GM23338 (cell line): Measurements from ENCODE around the gene NAPA.

Experiments
- CREB1 ChIP-seq: fragments of 250-450 bp; sonication (Bioruptor Pico); IDR thresholded peaks from 2 replicates; pipeline ENCODE4 v1.5.0; 2020; ENCODE audit warnings: low read depth, mild to moderate bottlenecking, moderate library complexity
- CTCF ChIP-seq, 2 experiments: fragments of 200-600 bp in 1 of 2; sonication (generic) in 1 of 2; conservative IDR thresholded peaks; 2 replicates each; pipeline versions ENCODE4 v1.5.1 to v1.6.1; 2016 to 2017; ENCODE audit warnings: antibody characterized with exemption in 2 of 2, low read depth in 2 of 2, mild to moderate bottlenecking in 2 of 2, moderate library complexity in 1 of 2
- ETS1 ChIP-seq: IDR thresholded peaks from 2 replicates; pipeline ENCODE4 v1.6.1; 2016; ENCODE audit warnings: antibody characterized with exemption
- EZH2 ChIP-seq: fragments of 200-600 bp; sonication (generic); IDR thresholded peaks from one replicate; pipeline ENCODE4 v1.8.0; 2017; ENCODE audit warnings: antibody characterized with exemption, mild to moderate bottlenecking, low read depth; ENCODE audit not compliant: unreplicated experiment
- EZH2phosphoT487 ChIP-seq: fragments of 200-600 bp; sonication (generic); IDR thresholded peaks from one replicate; pipeline ENCODE4 v1.8.1; 2018; ENCODE audit warnings: antibody characterized with exemption; ENCODE audit not compliant: unreplicated experiment
- JUNB ChIP-seq: IDR thresholded peaks from one replicate; pipeline ENCODE4 v1.6.1; 2016; ENCODE audit warnings: antibody characterized with exemption; ENCODE audit not compliant: unreplicated experiment
- POLR2AphosphoS5 ChIP-seq: IDR thresholded peaks from 2 replicates; pipeline ENCODE4 v1.6.1; 2016; ENCODE audit warnings: antibody characterized with exemption, low read depth
- STAT1 ChIP-seq: IDR thresholded peaks from one replicate; pipeline ENCODE4 v1.6.1; 2016; ENCODE audit warnings: antibody characterized with exemption; ENCODE audit not compliant: unreplicated experiment
- ZNF114 ChIP-seq: fragments of 250-450 bp; sonication (Bioruptor Pico); IDR thresholded peaks from 2 replicates; pipeline ENCODE4 v1.5.0; 2020; ENCODE audit warnings: mild to moderate bottlenecking, moderate library complexity
- ZNF331 ChIP-seq: fragments of 250-450 bp; sonication (Bioruptor Pico); IDR thresholded peaks from 2 replicates; pipeline ENCODE4 v1.5.0; 2020; ENCODE audit warnings: low read depth, mild to moderate bottlenecking, moderate library complexity
- TF ChIP-seq, protein P1 (sequence below): IDR thresholded peaks from one replicate; pipeline ENCODE4 v1.6.1; 2018; ENCODE audit warnings: antibody characterized with exemption; ENCODE audit not compliant: unreplicated experiment
- TF ChIP-seq, protein P2 (sequence below): fragments of 250-450 bp; sonication (Bioruptor Pico); IDR thresholded peaks from 2 replicates; pipeline ENCODE4 v1.5.0; 2020; ENCODE audit warnings: mild to moderate bottlenecking, moderate library complexity

DNA sequence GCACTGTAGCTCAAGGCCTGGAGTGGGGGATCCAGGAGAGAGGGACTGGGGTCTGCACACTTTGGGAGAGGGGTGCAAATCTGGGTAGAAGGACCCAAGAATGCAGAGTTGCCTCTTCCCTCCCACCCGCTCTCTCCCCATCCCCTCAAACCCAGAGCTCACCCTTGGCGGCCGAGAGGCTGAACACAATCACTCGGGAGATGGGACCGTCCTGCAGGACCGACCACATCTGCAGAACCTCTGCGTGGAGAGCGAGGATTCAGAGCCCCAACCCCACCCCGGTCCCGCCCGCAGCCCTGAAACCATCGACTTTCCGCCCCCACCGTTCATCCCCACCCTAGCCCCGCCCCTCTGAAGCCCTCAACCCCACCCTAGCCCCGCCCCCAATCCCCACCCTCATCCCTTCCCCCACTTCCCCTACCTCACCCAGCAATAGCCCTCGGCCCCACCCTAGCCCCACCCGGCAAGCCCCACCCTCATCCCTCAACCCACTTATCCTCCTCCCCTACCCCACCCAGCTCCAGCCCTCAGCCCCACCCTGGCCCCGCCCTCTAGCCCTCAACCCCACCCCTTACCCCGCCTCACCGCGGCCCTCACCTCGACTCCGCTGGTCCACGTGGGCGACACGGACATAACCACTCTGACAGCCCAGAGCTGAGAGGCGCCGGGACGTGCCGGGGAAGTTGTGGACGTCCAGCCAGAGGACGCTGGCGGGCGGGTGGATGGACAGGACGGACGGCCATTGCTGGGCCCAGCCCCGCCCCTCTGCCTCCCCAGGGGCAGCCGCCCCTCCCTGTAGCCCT, 35.0 kb downstream of the NAPA start:
- TF ChIP-seq, protein P1, sequence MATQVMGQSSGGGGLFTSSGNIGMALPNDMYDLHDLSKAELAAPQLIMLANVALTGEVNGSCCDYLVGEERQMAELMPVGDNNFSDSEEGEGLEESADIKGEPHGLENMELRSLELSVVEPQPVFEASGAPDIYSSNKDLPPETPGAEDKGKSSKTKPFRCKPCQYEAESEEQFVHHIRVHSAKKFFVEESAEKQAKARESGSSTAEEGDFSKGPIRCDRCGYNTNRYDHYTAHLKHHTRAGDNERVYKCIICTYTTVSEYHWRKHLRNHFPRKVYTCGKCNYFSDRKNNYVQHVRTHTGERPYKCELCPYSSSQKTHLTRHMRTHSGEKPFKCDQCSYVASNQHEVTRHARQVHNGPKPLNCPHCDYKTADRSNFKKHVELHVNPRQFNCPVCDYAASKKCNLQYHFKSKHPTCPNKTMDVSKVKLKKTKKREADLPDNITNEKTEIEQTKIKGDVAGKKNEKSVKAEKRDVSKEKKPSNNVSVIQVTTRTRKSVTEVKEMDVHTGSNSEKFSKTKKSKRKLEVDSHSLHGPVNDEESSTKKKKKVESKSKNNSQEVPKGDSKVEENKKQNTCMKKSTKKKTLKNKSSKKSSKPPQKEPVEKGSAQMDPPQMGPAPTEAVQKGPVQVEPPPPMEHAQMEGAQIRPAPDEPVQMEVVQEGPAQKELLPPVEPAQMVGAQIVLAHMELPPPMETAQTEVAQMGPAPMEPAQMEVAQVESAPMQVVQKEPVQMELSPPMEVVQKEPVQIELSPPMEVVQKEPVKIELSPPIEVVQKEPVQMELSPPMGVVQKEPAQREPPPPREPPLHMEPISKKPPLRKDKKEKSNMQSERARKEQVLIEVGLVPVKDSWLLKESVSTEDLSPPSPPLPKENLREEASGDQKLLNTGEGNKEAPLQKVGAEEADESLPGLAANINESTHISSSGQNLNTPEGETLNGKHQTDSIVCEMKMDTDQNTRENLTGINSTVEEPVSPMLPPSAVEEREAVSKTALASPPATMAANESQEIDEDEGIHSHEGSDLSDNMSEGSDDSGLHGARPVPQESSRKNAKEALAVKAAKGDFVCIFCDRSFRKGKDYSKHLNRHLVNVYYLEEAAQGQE: no peak
- TF ChIP-seq CTCF (conservative IDR thresholded peaks at IDR 0.05; ENCODE audit: low read depth in 2 of 2) (no peak), EZH2 (no peak), CREB1 (CRISPR knock-in tag) (no peak), POLR2AphosphoS5 (no peak), ZNF114 (CRISPR knock-in tag) (no peak), EZH2phosphoT487 (no peak), JUNB (no peak), STAT1 (no peak), ETS1 (no peak), ZNF331 (CRISPR knock-in tag) (no peak)
- TF ChIP-seq, protein P2, sequence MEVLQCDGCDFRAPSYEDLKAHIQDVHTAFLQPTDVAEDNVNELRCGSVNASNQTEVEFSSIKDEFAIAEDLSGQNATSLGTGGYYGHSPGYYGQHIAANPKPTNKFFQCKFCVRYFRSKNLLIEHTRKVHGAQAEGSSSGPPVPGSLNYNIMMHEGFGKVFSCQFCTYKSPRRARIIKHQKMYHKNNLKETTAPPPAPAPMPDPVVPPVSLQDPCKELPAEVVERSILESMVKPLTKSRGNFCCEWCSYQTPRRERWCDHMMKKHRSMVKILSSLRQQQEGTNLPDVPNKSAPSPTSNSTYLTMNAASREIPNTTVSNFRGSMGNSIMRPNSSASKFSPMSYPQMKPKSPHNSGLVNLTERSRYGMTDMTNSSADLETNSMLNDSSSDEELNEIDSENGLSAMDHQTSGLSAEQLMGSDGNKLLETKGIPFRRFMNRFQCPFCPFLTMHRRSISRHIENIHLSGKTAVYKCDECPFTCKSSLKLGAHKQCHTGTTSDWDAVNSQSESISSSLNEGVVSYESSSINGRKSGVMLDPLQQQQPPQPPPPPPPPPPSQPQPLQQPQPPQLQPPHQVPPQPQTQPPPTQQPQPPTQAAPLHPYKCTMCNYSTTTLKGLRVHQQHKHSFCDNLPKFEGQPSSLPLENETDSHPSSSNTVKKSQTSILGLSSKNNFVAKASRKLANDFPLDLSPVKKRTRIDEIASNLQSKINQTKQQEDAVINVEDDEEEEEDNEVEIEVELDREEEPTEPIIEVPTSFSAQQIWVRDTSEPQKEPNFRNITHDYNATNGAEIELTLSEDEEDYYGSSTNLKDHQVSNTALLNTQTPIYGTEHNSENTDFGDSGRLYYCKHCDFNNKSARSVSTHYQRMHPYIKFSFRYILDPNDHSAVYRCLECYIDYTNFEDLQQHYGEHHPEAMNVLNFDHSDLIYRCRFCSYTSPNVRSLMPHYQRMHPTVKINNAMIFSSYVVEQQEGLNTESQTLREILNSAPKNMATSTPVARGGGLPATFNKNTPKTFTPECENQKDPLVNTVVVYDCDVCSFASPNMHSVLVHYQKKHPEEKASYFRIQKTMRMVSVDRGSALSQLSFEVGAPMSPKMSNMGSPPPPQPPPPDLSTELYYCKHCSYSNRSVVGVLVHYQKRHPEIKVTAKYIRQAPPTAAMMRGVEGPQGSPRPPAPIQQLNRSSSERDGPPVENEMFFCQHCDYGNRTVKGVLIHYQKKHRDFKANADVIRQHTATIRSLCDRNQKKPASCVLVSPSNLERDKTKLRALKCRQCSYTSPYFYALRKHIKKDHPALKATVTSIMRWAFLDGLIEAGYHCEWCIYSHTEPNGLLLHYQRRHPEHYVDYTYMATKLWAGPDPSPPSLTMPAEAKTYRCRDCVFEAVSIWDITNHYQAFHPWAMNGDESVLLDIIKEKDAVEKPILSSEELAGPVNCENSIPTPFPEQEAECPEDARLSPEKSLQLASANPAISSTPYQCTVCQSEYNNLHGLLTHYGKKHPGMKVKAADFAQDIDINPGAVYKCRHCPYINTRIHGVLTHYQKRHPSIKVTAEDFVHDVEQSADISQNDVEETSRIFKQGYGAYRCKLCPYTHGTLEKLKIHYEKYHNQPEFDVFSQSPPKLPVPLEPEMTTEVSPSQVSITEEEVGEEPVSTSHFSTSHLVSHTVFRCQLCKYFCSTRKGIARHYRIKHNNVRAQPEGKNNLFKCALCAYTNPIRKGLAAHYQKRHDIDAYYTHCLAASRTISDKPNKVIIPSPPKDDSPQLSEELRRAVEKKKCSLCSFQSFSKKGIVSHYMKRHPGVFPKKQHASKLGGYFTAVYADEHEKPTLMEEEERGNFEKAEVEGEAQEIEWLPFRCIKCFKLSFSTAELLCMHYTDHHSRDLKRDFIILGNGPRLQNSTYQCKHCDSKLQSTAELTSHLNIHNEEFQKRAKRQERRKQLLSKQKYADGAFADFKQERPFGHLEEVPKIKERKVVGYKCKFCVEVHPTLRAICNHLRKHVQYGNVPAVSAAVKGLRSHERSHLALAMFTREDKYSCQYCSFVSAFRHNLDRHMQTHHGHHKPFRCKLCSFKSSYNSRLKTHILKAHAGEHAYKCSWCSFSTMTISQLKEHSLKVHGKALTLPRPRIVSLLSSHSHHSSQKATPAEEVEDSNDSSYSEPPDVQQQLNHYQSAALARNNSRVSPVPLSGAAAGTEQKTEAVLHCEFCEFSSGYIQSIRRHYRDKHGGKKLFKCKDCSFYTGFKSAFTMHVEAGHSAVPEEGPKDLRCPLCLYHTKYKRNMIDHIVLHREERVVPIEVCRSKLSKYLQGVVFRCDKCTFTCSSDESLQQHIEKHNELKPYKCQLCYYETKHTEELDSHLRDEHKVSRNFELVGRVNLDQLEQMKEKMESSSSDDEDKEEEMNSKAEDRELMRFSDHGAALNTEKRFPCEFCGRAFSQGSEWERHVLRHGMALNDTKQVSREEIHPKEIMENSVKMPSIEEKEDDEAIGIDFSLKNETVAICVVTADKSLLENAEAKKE (CRISPR knock-in tag): no peak
